Hepatocyte (in vitro differentiated cells): ENCODE results near the gene LLGL2. TPM values are rescaled to one million over a fixed set of nuclear protein-coding genes. Genes with fewer than 3 reads are reported as not detected.

Source experiments
- DNase-seq: peaks from one replicate; pipeline ENCODE4 v3.0.0-alpha.2; 2016; ENCODE audit warnings: low spot score
- H2AFZ ChIP-seq: fragments of 200-600 bp; sonication (generic); 2 replicates; pipeline ENCODE4 v1.6.0; 2016; ENCODE audit warnings: antibody characterized with exemption, mild to moderate bottlenecking
- H3K27ac ChIP-seq: fragments of 200-600 bp; sonication (generic); 2 replicates; pipeline ENCODE4 v1.5.1; 2016; ENCODE audit warnings: mild to moderate bottlenecking
- H3K27me3 ChIP-seq: fragments of 200-600 bp; sonication (generic); 2 replicates; pipeline ENCODE4 v1.6.1; 2016
- H3K36me3 ChIP-seq: fragments of 200-600 bp; sonication (generic); replicated peaks from 2 replicates; pipeline ENCODE4 v1.5.1; 2016; ENCODE audit warnings: low read depth; ENCODE audit not compliant: insufficient read depth
- H3K4me1 ChIP-seq: fragments of 200-600 bp; sonication (generic); 2 replicates; pipeline ENCODE4 v1.5.1; 2016; ENCODE audit warnings: mild to moderate bottlenecking, moderate library complexity; ENCODE audit not compliant: insufficient read depth
- H3K4me2 ChIP-seq: fragments of 200-600 bp; sonication (generic); 2 replicates; pipeline ENCODE4 v1.6.0; 2016
- H3K4me3 ChIP-seq: fragments of 200-600 bp; sonication (generic); 2 replicates; pipeline ENCODE4 v1.5.1; 2016; ENCODE audit warnings: mild to moderate bottlenecking
- H3K79me2 ChIP-seq: fragments of 200-600 bp; sonication (generic); 2 replicates; pipeline ENCODE4 v1.6.0; 2017; ENCODE audit warnings: mild to moderate bottlenecking
- H3K9me2 ChIP-seq: fragments of 200-600 bp; sonication (generic); replicated peaks from 2 replicates; pipeline ENCODE4 v1.6.0; 2017; ENCODE audit warnings: mild to moderate bottlenecking; ENCODE audit not compliant: insufficient read depth
- H3K9me3 ChIP-seq: fragments of 200-600 bp; sonication (generic); 2 replicates; pipeline ENCODE4 v1.5.1; 2016; ENCODE audit warnings: low read depth, mild to moderate bottlenecking
- H4K20me1 ChIP-seq: fragments of 200-600 bp; sonication (generic); 2 replicates; pipeline ENCODE4 v1.6.0; 2016; ENCODE audit warnings: mild to moderate bottlenecking; ENCODE audit not compliant: insufficient read depth, poor library complexity, severe bottlenecking
- CTCF ChIP-seq: fragments of 200-600 bp; sonication (generic); IDR thresholded peaks from 2 replicates; pipeline ENCODE4 v1.5.1; 2016; ENCODE audit warnings: antibody characterized with exemption, mild to moderate bottlenecking; ENCODE audit not compliant: poor library complexity
- EZH2 ChIP-seq: fragments of 200-600 bp; sonication (generic); IDR thresholded peaks from 2 replicates; pipeline ENCODE4 v1.6.1; 2016; ENCODE audit warnings: antibody characterized with exemption, mild to moderate bottlenecking, borderline replicate concordance
- EZH2phosphoT487 ChIP-seq: fragments of 200-600 bp; sonication (generic); IDR thresholded peaks from one replicate; pipeline ENCODE4 v1.6.1; 2018; ENCODE audit warnings: antibody characterized with exemption, mild to moderate bottlenecking, low read depth, moderate library complexity; ENCODE audit not compliant: unreplicated experiment, severe bottlenecking
- WGBS: methylation state at CpG from one replicate; pipeline ENCODE4 v1.1.6; 2016; ENCODE audit warnings: low lambda C conversion rate; ENCODE audit errors: missing lambda C conversion rate; 5-methylcytosine and 5-hydroxymethylcytosine counted together
- polyA plus RNA-seq: library from polyadenylated mRNA; unstranded; fragments of >200 nt; fragmentation: Nextera tagmentation; extraction: Ambion mirVana; gene quantifications from 2 replicates; pipeline ENCODE4 v1.2.1, GENCODE V29; 2016
- total RNA-seq: library from RNA; depleted of rRNA; stranded (reverse); fragments of >200 nt; gene quantifications from 2 replicates; pipeline ENCODE4 v1.2.3, GENCODE V29; 2014

The LLGL2 gene
- total and polyA plus RNA-seq, 2 experiments from 2014 or later: 81.8 to 154 TPM

- DNase-seq: no peak
- Histone ChIP-seq H3K9me2 (no peaks in the 10 kb centered on the region), H3K4me3 (no peak overlapping the region)
These were observed 88.5 kb downstream of the LLGL2 start for GRCh38 chr17:75614006-75614405.

GRCh38 chr17:75614556-75615270 is 89.2 kb downstream of the LLGL2 start:
- no peaks in the 10 kb centered on the region for H3K36me3 ChIP-seq
- no peak overlapping the region for H3K4me2 ChIP-seq
- H3K9me2 ChIP-seq: no peaks in the 10 kb centered on the region
- H3K27ac ChIP-seq: no peak overlapping the region
- no peak overlapping the region for H2AFZ ChIP-seq
- peaks cover 13% of the 10 kb centered on the region for H3K4me1 ChIP-seq
- no peaks in the 10 kb centered on the region for H4K20me1 ChIP-seq
- no peaks in the 10 kb centered on the region for H3K9me3 ChIP-seq
- H3K79me2 ChIP-seq: peaks cover 5% of the 10 kb centered on the region
- TF ChIP-seq CTCF (no peak), EZH2 (no peak), EZH2phosphoT487 (no peak)
- H3K27me3 ChIP-seq: no peaks in the 10 kb centered on the region
- DNase-seq: no peak
- 94% methylated on average over 15 of the region's 19 CpGs for WGBS
- H3K4me3 ChIP-seq: no peak overlapping the region

More at GRCh38 chr17:75614006-75614405, 88.5 kb downstream of the LLGL2 start:
- WGBS: 86% methylated on average over 8 of the region's 12 CpGs
- H3K9me3 ChIP-seq: no peaks in the 10 kb centered on the region
- H3K79me2 ChIP-seq: peaks cover 5% of the 10 kb centered on the region
- H3K36me3 ChIP-seq: no peaks in the 10 kb centered on the region
- no peak overlapping the region for H3K27ac ChIP-seq
- TF ChIP-seq EZH2phosphoT487 (no peak), CTCF (no peak), EZH2 (no peak)
- H2AFZ ChIP-seq: no peak overlapping the region
- H3K4me2 ChIP-seq: no peak overlapping the region
- H4K20me1 ChIP-seq: no peaks in the 10 kb centered on the region
- no peaks in the 10 kb centered on the region for H3K27me3 ChIP-seq
- H3K4me1 ChIP-seq: peaks cover 13% of the 10 kb centered on the region

- Histone ChIP-seq H4K20me1 (no peaks in the 10 kb centered on the region), H3K4me3 (no peak overlapping the region), H3K27ac (no peak overlapping the region), H3K79me2 (peaks cover 5% of the 10 kb centered on the region), H3K9me2 (no peaks in the 10 kb centered on the region), H3K27me3 (no peaks in the 10 kb centered on the region), H3K9me3 (no peaks in the 10 kb centered on the region), H3K4me1 (peaks cover 8% of the 10 kb centered on the region), H3K4me2 (no peak overlapping the region), H2AFZ (no peak overlapping the region), H3K36me3 (no peaks in the 10 kb centered on the region)
- TF ChIP-seq EZH2: no peak
- TF ChIP-seq CTCF: no peak
- no peak for TF ChIP-seq EZH2phosphoT487
- no peak for DNase-seq
- WGBS: 89% methylated on average over 11 of the region's 11 CpGs
These were observed 89.8 kb downstream of the LLGL2 start for GRCh38 chr17:75615301-75615700.
